Activated naive CD8-positive, alpha-beta T cell treated with anti-CD3 and anti-CD28 coated beads, Interleukin-2, amount 10 ng/mL, durations not matched to agents 7 days and 5 days (primary cell): ENCODE data around the gene FGF12. TPM values are rescaled to one million over a fixed set of nuclear protein-coding genes. Genes with fewer than 3 reads are reported as not detected.

Source experiments
- ATAC-seq: fragments of 150-1000 bp; cut with Tn5 transposase; one replicate; pipeline ENCODE4 v1.10.0; 2021; ENCODE audit warnings: low read depth, moderate library complexity
- POLR2A ChIA-PET: fragments of 350-600 bp; sonication (Branson Sonifier 250); formaldehyde crosslinking; loops from one replicate; lab custom pipeline; 2021; ENCODE audit warnings: antibody characterized with exemption; lab: Charles Lee
- DNase-seq: peaks from one replicate; pipeline ENCODE4 v3.0.0; 2021
- H3K27ac Mint-ChIP-seq: one replicate; pipeline ENCODE4 v1.8.0; 2022; ENCODE audit warnings: mild to moderate bottlenecking, mixed read lengths
- H3K27me3 Mint-ChIP-seq: one replicate; pipeline ENCODE4 v1.8.0; 2022; ENCODE audit warnings: mild to moderate bottlenecking, moderate library complexity, mixed read lengths
- H3K36me3 Mint-ChIP-seq: one replicate; pipeline ENCODE4 v1.8.0; 2021; ENCODE audit warnings: mild to moderate bottlenecking, mixed read lengths
- H3K4me1 Mint-ChIP-seq: one replicate; pipeline ENCODE4 v1.8.0; 2021; ENCODE audit warnings: mixed read lengths
- H3K4me3 Mint-ChIP-seq: one replicate; pipeline ENCODE4 v1.8.0; 2022; ENCODE audit warnings: mild to moderate bottlenecking, moderate library complexity, mixed read lengths
- H3K9me3 Mint-ChIP-seq: one replicate; pipeline ENCODE4 v1.8.0; 2021; ENCODE audit warnings: mixed read lengths
- total RNA-seq, 2 experiments: library from RNA; stranded (reverse); gene quantifications; one replicate each; pipeline ENCODE4 v1.2.3, GENCODE V29; 2021

Gene FGF12
- total RNA-seq, 2 experiments from 2014 or later: not detected

- no peaks in the 10 kb centered on the region for H3K27me3 Mint-ChIP-seq
- POLR2A ChIA-PET: no interaction called here
- no peak overlapping the region for H3K4me3 Mint-ChIP-seq
- no peak for DNase-seq
- no peaks in the 10 kb centered on the region for H3K36me3 Mint-ChIP-seq
- H3K9me3 Mint-ChIP-seq: no peaks in the 10 kb centered on the region
- no peak for ATAC-seq
- H3K27ac Mint-ChIP-seq: no peak overlapping the region
- no peaks in the 10 kb centered on the region for H3K4me1 Mint-ChIP-seq
These were observed 477.8 kb downstream of the FGF12 start for GRCh38 chr3:192249516-192249915.

GRCh38 chr3:192246847-192247559, 480.3 kb downstream of the FGF12 start:
- POLR2A ChIA-PET: no interaction called here
- no peaks in the 10 kb centered on the region for H3K9me3 Mint-ChIP-seq
- H3K27me3 Mint-ChIP-seq: no peaks in the 10 kb centered on the region
- no peak overlapping the region for H3K27ac Mint-ChIP-seq
- no peak for ATAC-seq
- DNase-seq: no peak
- H3K36me3 Mint-ChIP-seq: no peaks in the 10 kb centered on the region
- no peak overlapping the region for H3K4me3 Mint-ChIP-seq
- H3K4me1 Mint-ChIP-seq: no peaks in the 10 kb centered on the region

GRCh38 chr3:192244591-192244990, 482.8 kb downstream of the FGF12 start:
- Mint-ChIP-seq H3K36me3 (no peaks in the 10 kb centered on the region), H3K27ac (no peak overlapping the region), H3K27me3 (no peaks in the 10 kb centered on the region), H3K4me1 (no peaks in the 10 kb centered on the region), H3K9me3 (no peaks in the 10 kb centered on the region), H3K4me3 (no peak overlapping the region)
- DNase-seq: no peak
- POLR2A ChIA-PET: no interaction called here
- no peak for ATAC-seq

- Mint-ChIP-seq H3K36me3 (no peaks in the 10 kb centered on the region), H3K4me1 (no peaks in the 10 kb centered on the region), H3K4me3 (no peak overlapping the region), H3K9me3 (peaks cover 2% of the 10 kb centered on the region), H3K27ac (no peak overlapping the region), H3K27me3 (no peaks in the 10 kb centered on the region)
- POLR2A ChIA-PET: no interaction called here
- no peak for DNase-seq
- ATAC-seq: no peak
These were observed 487.4 kb downstream of the FGF12 start for GRCh38 chr3:192239956-192240355.

- peaks cover 2% of the 10 kb centered on the region for H3K9me3 Mint-ChIP-seq
- no peaks in the 10 kb centered on the region for H3K4me1 Mint-ChIP-seq
- DNase-seq (no peak), ATAC-seq (no peak)
- H3K36me3 Mint-ChIP-seq: no peaks in the 10 kb centered on the region
- H3K27me3 Mint-ChIP-seq: no peaks in the 10 kb centered on the region
- POLR2A ChIA-PET: no interaction called here
- no peak overlapping the region for H3K27ac Mint-ChIP-seq
- no peak overlapping the region for H3K4me3 Mint-ChIP-seq
These were observed 489.2 kb downstream of the FGF12 start for GRCh38 chr3:192237992-192238608.

- Mint-ChIP-seq H3K9me3 (peaks cover 1% of the 10 kb centered on the region), H3K4me1 (no peaks in the 10 kb centered on the region), H3K27ac (no peak overlapping the region), H3K4me3 (no peak overlapping the region), H3K36me3 (no peaks in the 10 kb centered on the region), H3K27me3 (no peaks in the 10 kb centered on the region)
- POLR2A ChIA-PET: no interaction called here
- ATAC-seq (no peak), DNase-seq (no peak)
These were observed 497.5 kb downstream of the FGF12 start for GRCh38 chr3:192229866-192230265.

- no peak for ATAC-seq
- H3K4me3 Mint-ChIP-seq: no peak overlapping the region
- no peak overlapping the region for H3K27ac Mint-ChIP-seq
- H3K36me3 Mint-ChIP-seq: no peaks in the 10 kb centered on the region
- no peaks in the 10 kb centered on the region for H3K27me3 Mint-ChIP-seq
- no peak for DNase-seq
- POLR2A ChIA-PET: no interaction called here
- H3K9me3 Mint-ChIP-seq: no peaks in the 10 kb centered on the region
- H3K4me1 Mint-ChIP-seq: no peaks in the 10 kb centered on the region
These were observed 502.6 kb downstream of the FGF12 start for GRCh38 chr3:192224634-192225155.

- no peaks in the 10 kb centered on the region for H3K36me3 Mint-ChIP-seq
These were observed 503.5 kb downstream of the FGF12 start for GRCh38 chr3:192223815-192224214.

GRCh38 chr3:192220915-192221314, 506.4 kb downstream of the FGF12 start:
- no peaks in the 10 kb centered on the region for H3K36me3 Mint-ChIP-seq
- no peaks in the 10 kb centered on the region for H3K27me3 Mint-ChIP-seq
- no peak for DNase-seq
- H3K4me3 Mint-ChIP-seq: no peak overlapping the region
- POLR2A ChIA-PET: no interaction called here
- H3K4me1 Mint-ChIP-seq: no peaks in the 10 kb centered on the region
- ATAC-seq: no peak
- H3K27ac Mint-ChIP-seq: no peak overlapping the region
- no peaks in the 10 kb centered on the region for H3K9me3 Mint-ChIP-seq

More at GRCh38 chr3:192223815-192224214, 503.5 kb downstream of the FGF12 start:
- Mint-ChIP-seq H3K27ac (no peak overlapping the region), H3K4me3 (no peak overlapping the region), H3K27me3 (no peaks in the 10 kb centered on the region), H3K9me3 (no peaks in the 10 kb centered on the region), H3K4me1 (no peaks in the 10 kb centered on the region)
- no peak for DNase-seq
- POLR2A ChIA-PET: no interaction called here
- ATAC-seq: no peak

GRCh38 chr3:192219926-192220325, 507.4 kb downstream of the FGF12 start:
- Mint-ChIP-seq H3K27ac (no peak overlapping the region), H3K36me3 (no peaks in the 10 kb centered on the region), H3K4me3 (no peak overlapping the region), H3K4me1 (no peaks in the 10 kb centered on the region), H3K9me3 (no peaks in the 10 kb centered on the region), H3K27me3 (no peaks in the 10 kb centered on the region)
- POLR2A ChIA-PET: no interaction called here
- ATAC-seq (no peak), DNase-seq (no peak)

- Mint-ChIP-seq H3K27ac (no peak overlapping the region), H3K27me3 (no peaks in the 10 kb centered on the region), H3K9me3 (no peaks in the 10 kb centered on the region), H3K36me3 (no peaks in the 10 kb centered on the region), H3K4me3 (no peak overlapping the region), H3K4me1 (no peaks in the 10 kb centered on the region)
- POLR2A ChIA-PET: no interaction called here
- ATAC-seq: no peak
- no peak for DNase-seq
These were observed 511.3 kb downstream of the FGF12 start for GRCh38 chr3:192216067-192216466.

GRCh38 chr3:192212979-192213378, 514.4 kb downstream of the FGF12 start:
- Mint-ChIP-seq H3K4me1 (no peaks in the 10 kb centered on the region), H3K4me3 (no peak overlapping the region), H3K27me3 (no peaks in the 10 kb centered on the region), H3K9me3 (no peaks in the 10 kb centered on the region), H3K27ac (no peak overlapping the region), H3K36me3 (no peaks in the 10 kb centered on the region)
- no peak for DNase-seq
- POLR2A ChIA-PET: no interaction called here
- no peak for ATAC-seq

GRCh38 chr3:192212335-192212734, 515.0 kb downstream of the FGF12 start:
- POLR2A ChIA-PET: no interaction called here
- no peaks in the 10 kb centered on the region for H3K4me1 Mint-ChIP-seq
- DNase-seq (no peak), ATAC-seq (no peak)
- no peak overlapping the region for H3K27ac Mint-ChIP-seq
- no peaks in the 10 kb centered on the region for H3K27me3 Mint-ChIP-seq
- H3K9me3 Mint-ChIP-seq: no peaks in the 10 kb centered on the region
- H3K36me3 Mint-ChIP-seq: no peaks in the 10 kb centered on the region
- no peak overlapping the region for H3K4me3 Mint-ChIP-seq

- DNase-seq: no peak
- Mint-ChIP-seq H3K9me3 (no peaks in the 10 kb centered on the region), H3K4me3 (no peak overlapping the region), H3K36me3 (no peaks in the 10 kb centered on the region), H3K4me1 (no peaks in the 10 kb centered on the region), H3K27ac (no peak overlapping the region), H3K27me3 (no peaks in the 10 kb centered on the region)
- no peak for ATAC-seq
- POLR2A ChIA-PET: no interaction called here
These were observed 519.7 kb downstream of the FGF12 start for GRCh38 chr3:192207651-192208050.
